ENCODE results near the gene SLIT3. TPM values are rescaled to one million over a fixed set of nuclear protein-coding genes. Genes with fewer than 3 reads are reported as not detected.

SLIT3 gene
- total RNA-seq, 6 experiments from 2014 or later: 0.31 to 1.2 (median 0.65) TPM

- peaks cover 0 to 7% (median 2%) of the 10 kb centered on the region in 4 donors for H3K4me1 ChIP-seq
- no peak overlapping the region for H3K4me3 ChIP-seq
- DNase-seq (no peak), ATAC-seq (no peak)
- H3K27ac ChIP-seq: no peak overlapping the region
- H3K9me3 ChIP-seq: no peaks in the 10 kb centered on the region
- no peaks in the 10 kb centered on the region for H3K27me3 ChIP-seq
- intact Hi-C loops (cut with DNase I): no loop called here
- WGBS (ENCODE audit: insufficient coverage, low coverage, low lambda C conversion rate, missing lambda C conversion rate): 72% methylated on average over 5 of the region's 5 CpGs
- no peaks in the 10 kb centered on the region for H3K36me3 ChIP-seq
- no peak for TF ChIP-seq POLR2A (IDR thresholded peaks at IDR 0.05)
- TF ChIP-seq CTCF (IDR thresholded peaks at IDR 0.05): no peak
These were observed 483.3 kb downstream of the SLIT3 start for GRCh38 chr5:168817591-168817990.

GRCh38 chr5:168816661-168817060 is 484.3 kb downstream of the SLIT3 start:
- H3K4me3 ChIP-seq: no peak overlapping the region
- WGBS (ENCODE audit: insufficient coverage, low coverage, low lambda C conversion rate, missing lambda C conversion rate): 77% methylated on average over 4 of the region's 4 CpGs
- H3K4me1 ChIP-seq: peaks cover 0 to 7% (median 2%) of the 10 kb centered on the region in 4 donors

GRCh38 chr5:168813184-168813968 is 487.6 kb downstream of the SLIT3 start:
- DNase-seq (no peak), ATAC-seq (peak in 1 of 4 donors; percentile 22)
- TF ChIP-seq CTCF (IDR thresholded peaks at IDR 0.05): no peak
- TF ChIP-seq POLR2A (IDR thresholded peaks at IDR 0.05): no peak
- H3K9me3 ChIP-seq: no peaks in the 10 kb centered on the region
- 18% methylated on average over 3 of the region's 4 CpGs for WGBS (ENCODE audit: insufficient coverage, low coverage, low lambda C conversion rate, missing lambda C conversion rate)
- no peak overlapping the region for H3K4me3 ChIP-seq
- H3K36me3 ChIP-seq: no peaks in the 10 kb centered on the region
- H3K27ac ChIP-seq: no peak overlapping the region
- peaks cover 0 to under 1% (median 0%) of the 10 kb centered on the region in 4 donors for H3K4me1 ChIP-seq
- intact Hi-C loops (cut with DNase I): no loop called here
- no peaks in the 10 kb centered on the region for H3K27me3 ChIP-seq

More at GRCh38 chr5:168816661-168817060, 484.3 kb downstream of the SLIT3 start:
- no peak for ATAC-seq
- TF ChIP-seq CTCF (IDR thresholded peaks at IDR 0.05) (no peak), POLR2A (IDR thresholded peaks at IDR 0.05) (no peak)
- Histone ChIP-seq H3K27ac (no peak overlapping the region), H3K36me3 (no peaks in the 10 kb centered on the region), H3K27me3 (no peaks in the 10 kb centered on the region), H3K9me3 (no peaks in the 10 kb centered on the region)
- DNase-seq: no peak
- intact Hi-C loops (cut with DNase I): no loop called here

- ATAC-seq (no peak), DNase-seq (no peak)
- no peak overlapping the region for H3K27ac ChIP-seq
- no peak overlapping the region for H3K4me3 ChIP-seq
- intact Hi-C loops (cut with DNase I): no loop called here
- H3K27me3 ChIP-seq: no peaks in the 10 kb centered on the region
- no peaks in the 10 kb centered on the region for H3K9me3 ChIP-seq
- 57% methylated on average over 2 of the region's 4 CpGs for WGBS (ENCODE audit: insufficient coverage, low coverage, low lambda C conversion rate, missing lambda C conversion rate)
- no peak for TF ChIP-seq POLR2A (IDR thresholded peaks at IDR 0.05)
- TF ChIP-seq CTCF (IDR thresholded peaks at IDR 0.05): no peak
- no peaks in the 10 kb centered on the region for H3K4me1 ChIP-seq
- no peaks in the 10 kb centered on the region for H3K36me3 ChIP-seq
These were observed 490.3 kb downstream of the SLIT3 start for GRCh38 chr5:168810641-168811040.

Measured in right lobe of liver (tissue), 6 donors.